Heart left ventricle (tissue), 16 donors: ENCODE measurements around the gene LRRC28. TPM values are rescaled to one million over a fixed set of nuclear protein-coding genes. Genes with fewer than 3 reads are reported as not detected.
A peak's percentile ranks its signal among the peaks of the same experiment; 100 is the strongest.

ENCODE experiments used
- ATAC-seq, 4 donors: fragments of 200-7000 bp; cut with Tn5 transposase; one replicate each; pipeline ENCODE4 v1.9.1; 2020 to 2022; ENCODE audit warnings: moderate library complexity in 4 of 4, mild to moderate bottlenecking in 3 of 4, moderate number of reproducible peaks in 1 of 4
- DNase-seq, 5 donors: peaks; one replicate each; pipeline ENCODE4 v3.0.0-alpha.2; 2020
- H3K27ac ChIP-seq, 12 donors: fragments of 200-600 bp; sonication (generic) in 4 of 12; one replicate each; pipeline versions ENCODE4 v1.5.0 to v1.8.0; 2016 to 2022; ENCODE audit warnings: mild to moderate bottlenecking in 2 of 12
- H3K27me3 ChIP-seq, 9 donors: fragments of 200-600 bp; sonication (generic) in 2 of 9; one replicate each; pipeline versions ENCODE4 v1.5.1 to v1.8.0; 2016 to 2022; ENCODE audit warnings: mild to moderate bottlenecking in 3 of 9
- H3K36me3 ChIP-seq, 9 donors: fragments of 200-600 bp; sonication (generic) in 2 of 9; one replicate each; pipeline versions ENCODE4 v1.5.0 to v1.8.0; 2018 to 2022; ENCODE audit warnings: mild to moderate bottlenecking in 2 of 9
- H3K4me1 ChIP-seq, 12 donors: fragments of 200-600 bp; sonication (generic) in 4 of 12; one replicate each; pipeline versions ENCODE4 v1.5.0 to v1.8.0; 2016 to 2022; ENCODE audit warnings: mild to moderate bottlenecking in 3 of 12
- H3K4me3 ChIP-seq, 12 donors: fragments of 200-600 bp; sonication (generic) in 4 of 12; one replicate each; pipeline versions ENCODE4 v1.5.0 to v1.8.0; 2017 to 2022; ENCODE audit warnings: mild to moderate bottlenecking in 9 of 12, moderate library complexity in 4 of 12
- H3K9me3 ChIP-seq, 12 donors: fragments of 200-600 bp; sonication (generic) in 4 of 12; one replicate each; pipeline versions ENCODE4 v1.5.0 to v1.8.0; 2016 to 2022; ENCODE audit warnings: mild to moderate bottlenecking in 1 of 12
- CTCF ChIP-seq, 12 donors: fragments of 200-600 bp; sonication (generic) in 4 of 12; IDR thresholded peaks; one replicate each; pipeline versions ENCODE4 v1.5.0 to v1.8.0; 2018 to 2022; ENCODE audit warnings: antibody characterized with exemption in 12 of 12, mild to moderate bottlenecking in 5 of 12
- POLR2A ChIP-seq, 2 donors: fragments of 450-650 bp; IDR thresholded peaks; one replicate each; pipeline ENCODE4 v1.6.1; 2017; ENCODE audit warnings: antibody characterized with exemption in 2 of 2, mild to moderate bottlenecking in 2 of 2, moderate library complexity in 2 of 2
- WGBS, 4 donors: extraction: QIAGEN DNeasy Blood & Tissue Kit in 2 of 4; methylation state at CpG; one replicate each; pipeline versions ENCODE4 v1.1.5 to v1.1.7; 2013 to 2018; 5-methylcytosine and 5-hydroxymethylcytosine counted together
- intact Hi-C, 10 donors: fragments of 100-400 bp; cut with DNase I; formaldehyde crosslinking; loops; one replicate each; pipeline versions ENCODE4 v1.11.1 to v1.14.2; 2022
- polyA plus RNA-seq, 2 donors: library from polyadenylated mRNA; stranded (reverse); fragments of 200-250 nt; gene quantifications; one replicate each; pipeline ENCODE4 v1.2.3, GENCODE V29; 2013
- total RNA-seq, 9 donors: library from RNA; depleted of rRNA in 2 of 9; stranded (reverse); fragments of >200 nt in 2 of 9; fragmentation: NEBNext Ultra II Directional in 3 of 9; extraction: Animal tissue kit (Norgen Biotek cat#: 25700) in 3 of 9; gene quantifications; one replicate each; pipeline versions ENCODE4 v1.1.0 to v1.2.4, GENCODE V29; 2016 to 2023
- donor health status: ischemic (EF 13 %, LVEDD 7.1; RV severe dilation, severe dysfunction).
- donor health status: healthy with polysubstance abuse.
- donor health status: DM: no; HTN: yes; CAD: no.
- donor health status: DM: no; HTN: no; CAD: no.
- donor health status: ischemic (EF 25% LVEDD 6.9; RV normal size, moderate dysfunction).
- donor health status: ischemic (EF 25% LVEDD 5.7; RV mildly dilated, moderate dysfunction).
- donor health status: healthy.
- donor health status: DM: yes; HTN: yes; CAD: no.
- donor health status: ischemic (EF 35%, LVEDD 5.7; RV mildly dilated, moderate dysfunction).
- donor health status: nonischemic (EF 11% LVEDD 7.7; RV severe dilation, severe dysfunction).
- donor health status: DM: yes; HTN: yes; CAD: no.
- donor health status: PGD.
- donor health status: ischemic (EF 29% LVEDD 5.4; RV normal size, mild dysfunction).
- donor health status: nonischemic (EF 23%, LVEDD 6.1; RV moderate dilation, normal function).

LRRC28 gene
- total and polyA plus RNA-seq, 11 donors, result 5.1 to 28.6 (median 20.1) TPM

GRCh38 chr15:99435877-99436541 is 184.7 kb downstream of the LRRC28 start:
- DNase-seq (peak in 2 of 5 donors; percentile 9 to 17), ATAC-seq (no peak)
- no peak overlapping the region for H3K4me3 ChIP-seq
- H3K27me3 ChIP-seq, result no peaks in the 10 kb centered on the region
- intact Hi-C loops, result no loop called here
- H3K9me3 ChIP-seq, result no peaks in the 10 kb centered on the region
- TF ChIP-seq CTCF (IDR thresholded peaks at IDR 0.05) (no peak), POLR2A (IDR thresholded peaks at IDR 0.05) (no peak)
- 76 to 88% (median 82%) methylated on average over 10 of the region's 10 CpGs for WGBS, 4 donors
- peak overlapping the region in 10 of 12 donors; percentile 34 to 77 (median 56) for H3K27ac ChIP-seq
- no peaks in the 10 kb centered on the region for H3K36me3 ChIP-seq
- H3K4me1 ChIP-seq, result peaks cover 5 to 70% (median 58%) of the 10 kb centered on the region in 12 donors

GRCh38 chr15:99436542-99437314 is 185.4 kb downstream of the LRRC28 start:
- no peaks in the 10 kb centered on the region for H3K9me3 ChIP-seq
- DNase-seq, result peak in 3 of 5 donors; percentile 7 to 64 (median 20)
- ATAC-seq, result no peak
- H3K27me3 ChIP-seq, result no peaks in the 10 kb centered on the region
- H3K27ac ChIP-seq, result peak overlapping the region in 9 of 12 donors; percentile 10 to 81 (median 70)
- 83 to 90% (median 86%) methylated on average over 17 to 21 of the region's 21 CpGs for WGBS, 4 donors
- peaks cover 5 to 77% (median 66%) of the 10 kb centered on the region in 12 donors for H3K4me1 ChIP-seq
- H3K4me3 ChIP-seq, result no peak overlapping the region
- H3K36me3 ChIP-seq, result no peaks in the 10 kb centered on the region
- no peak for TF ChIP-seq CTCF (IDR thresholded peaks at IDR 0.05)
- TF ChIP-seq POLR2A (IDR thresholded peaks at IDR 0.05), result no peak
- intact Hi-C loops, result no loop called here

- Histone ChIP-seq H3K9me3 (no peaks in the 10 kb centered on the region), H3K36me3 (no peaks in the 10 kb centered on the region), H3K27ac (peak overlapping the region; percentile 37 to 81 (median 70)), H3K4me1 (peaks cover 4 to 83% (median 72%) of the 10 kb centered on the region in 12 donors), H3K27me3 (no peaks in the 10 kb centered on the region), H3K4me3 (no peak overlapping the region)
- ATAC-seq (peak in 1 of 4 donors; percentile 8), DNase-seq (peak in 2 of 5 donors; percentile 13 to 27)
- 63 to 80% (median 71%) methylated on average over 14 to 23 of the region's 23 CpGs for WGBS, 4 donors
- intact Hi-C loops, result no loop called here
- no peak for TF ChIP-seq POLR2A (IDR thresholded peaks at IDR 0.05)
- TF ChIP-seq CTCF (IDR thresholded peaks at IDR 0.05), result peak in 1 of 12 donors; percentile 6
Observed at GRCh38 chr15:99437315-99438223, 186.3 kb downstream of the LRRC28 start.
